ENCODE measurements around the gene GLI1.

GLI1 gene

GRCh38 chr12:57520053-57520818 is 60.7 kb downstream of the GLI1 start, which contains the start of gene DDIT3:
DDIT3 (minus strand) TSS chr12:57520514; CDS start chr12:57517406, 3,108 bp downstream.
- peak; percentile 95 for DNase-seq (ENCODE audit: low spot score)

GRCh38 chr12:57521525-57522010 is 62.0 kb downstream of the GLI1 start:
- DNase-seq (ENCODE audit: low spot score): peak; percentile 48

Data from HuH-7 (cell line).